ENCODE data around the gene MAD1L1. TPM values are rescaled to one million over a fixed set of nuclear protein-coding genes. Genes with fewer than 3 reads are reported as not detected.

Gene MAD1L1
- total and polyA plus RNA-seq, 2 donors (not counting 3 experiments of a cell fraction or from before 2014, with no cell fraction given): 34.1 to 42.3 TPM

DNA sequence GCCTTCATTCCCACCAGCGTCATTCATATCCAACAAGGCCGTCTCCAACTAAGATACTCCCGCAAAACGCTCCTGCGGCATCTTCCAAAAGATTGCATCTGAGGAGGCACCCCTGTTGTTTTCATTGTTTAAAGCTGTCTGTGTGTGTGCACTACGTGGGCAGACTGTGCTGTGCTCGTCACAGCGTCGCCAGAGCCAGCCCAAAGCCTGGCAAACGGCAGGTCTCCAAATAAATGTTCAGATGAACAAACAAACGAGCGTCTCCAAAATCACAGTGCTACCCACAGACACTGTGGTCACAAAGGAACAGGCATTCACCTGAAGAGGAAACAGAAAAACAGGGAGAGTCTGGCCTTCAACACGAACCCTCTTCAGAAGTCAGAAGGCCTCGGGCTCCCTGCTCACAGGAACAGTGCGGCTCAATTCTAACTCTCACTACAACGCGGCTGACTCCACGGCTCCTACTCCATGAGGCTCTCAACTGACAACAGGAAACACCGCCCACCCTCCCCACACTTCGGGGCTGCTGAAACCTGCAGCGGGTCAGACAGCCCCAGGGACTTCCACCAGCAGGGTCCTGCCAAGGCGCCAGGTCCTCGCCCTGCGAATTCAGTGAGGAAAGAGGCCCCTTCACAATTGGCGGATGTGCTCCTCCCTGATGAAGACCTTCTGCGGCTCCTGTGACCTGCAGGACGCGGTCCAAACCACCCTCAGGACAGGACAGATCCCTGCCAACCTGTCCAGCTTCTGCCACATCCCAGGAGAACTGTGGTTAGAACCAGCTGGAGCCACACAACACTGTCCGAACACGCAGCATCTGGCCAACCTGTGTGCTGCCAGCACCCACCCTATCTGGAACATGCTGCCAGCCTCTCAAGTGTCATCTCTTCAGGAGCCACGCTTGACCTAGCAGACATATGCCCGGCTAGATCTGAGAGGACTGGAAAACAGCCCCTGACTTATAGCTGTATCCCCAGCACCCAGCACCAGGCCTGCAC lies 36.1 kb downstream of the MAD1L1 start:
- FAIRE-seq: no peak
- Histone ChIP-seq H3K4me3 (replicated peaks in 1 of 3; ENCODE audit: insufficient read depth in 1 of 3, low read depth in 1 of 3, low read length in 3 of 3) (no peak overlapping the region), H3K27me3 (ENCODE audit: control insufficient read depth in 2 of 2, insufficient read depth in 2 of 2, low read length in 2 of 2) (no peaks in the 10 kb centered on the region), H3K27ac (ENCODE audit: insufficient read depth, low read depth, low read length) (no peak overlapping the region), H3K4me2 (ENCODE audit: insufficient read depth, low read length) (no peak overlapping the region), H3K36me3 (ENCODE audit: control insufficient read depth in 2 of 2, extremely low read depth in 1 of 2, insufficient read depth in 2 of 2, low read length in 2 of 2) (peaks cover 0 to 12% of the 10 kb centered on the region in 2 experiments), H3K4me1 (ENCODE audit: control insufficient read depth, extremely low read depth, insufficient read depth, low read length) (no peaks in the 10 kb centered on the region), H2AFZ (ENCODE audit: low read depth, low read length) (no peak overlapping the region), H3K79me2 (ENCODE audit: control insufficient read depth, insufficient read depth, low read length) (no peaks in the 10 kb centered on the region), H3K9ac (replicated peaks; ENCODE audit: extremely low read depth, insufficient read depth, low read length) (no peak overlapping the region), H4K20me1 (replicated peaks; ENCODE audit: control insufficient read depth, extremely low read depth, insufficient read depth, low read length) (no peaks in the 10 kb centered on the region), H3K9me3 (replicated peaks; ENCODE audit: control insufficient read depth, insufficient read depth, low read length) (no peaks in the 10 kb centered on the region), H3K9me1 (replicated peaks; ENCODE audit: control insufficient read depth, extremely low read depth, insufficient read depth, low read length) (no peaks in the 10 kb centered on the region)
- no TSS peak for BruUV-seq (replicated peaks)
- TF ChIP-seq GATA2 (IDR thresholded peaks at IDR 0.05; ENCODE audit: insufficient read depth, insufficient read length, low read depth, low read length) (no peak), EZH2 (IDR thresholded peaks at IDR 0.05; ENCODE audit: borderline replicate concordance, low read depth, low read length, severe bottlenecking) (no peak), JUN (IDR thresholded peaks at IDR 0.05; ENCODE audit: borderline replicate concordance, insufficient read depth, insufficient read length, low read depth) (no peak), MYC (IDR thresholded peaks at IDR 0.05; ENCODE audit: low read depth, low read length) (no peak), POLR2AphosphoS5 (IDR thresholded peaks at IDR 0.05; ENCODE audit: insufficient read depth, low read depth, low read length) (no peak), FOS (IDR thresholded peaks at IDR 0.05; ENCODE audit: borderline replicate concordance, insufficient read depth, low read length) (no peak), POLR2A (IDR thresholded peaks at IDR 0.05; ENCODE audit: low read depth, low read length) (no peak)
- TF ChIP-seq, protein P1, sequence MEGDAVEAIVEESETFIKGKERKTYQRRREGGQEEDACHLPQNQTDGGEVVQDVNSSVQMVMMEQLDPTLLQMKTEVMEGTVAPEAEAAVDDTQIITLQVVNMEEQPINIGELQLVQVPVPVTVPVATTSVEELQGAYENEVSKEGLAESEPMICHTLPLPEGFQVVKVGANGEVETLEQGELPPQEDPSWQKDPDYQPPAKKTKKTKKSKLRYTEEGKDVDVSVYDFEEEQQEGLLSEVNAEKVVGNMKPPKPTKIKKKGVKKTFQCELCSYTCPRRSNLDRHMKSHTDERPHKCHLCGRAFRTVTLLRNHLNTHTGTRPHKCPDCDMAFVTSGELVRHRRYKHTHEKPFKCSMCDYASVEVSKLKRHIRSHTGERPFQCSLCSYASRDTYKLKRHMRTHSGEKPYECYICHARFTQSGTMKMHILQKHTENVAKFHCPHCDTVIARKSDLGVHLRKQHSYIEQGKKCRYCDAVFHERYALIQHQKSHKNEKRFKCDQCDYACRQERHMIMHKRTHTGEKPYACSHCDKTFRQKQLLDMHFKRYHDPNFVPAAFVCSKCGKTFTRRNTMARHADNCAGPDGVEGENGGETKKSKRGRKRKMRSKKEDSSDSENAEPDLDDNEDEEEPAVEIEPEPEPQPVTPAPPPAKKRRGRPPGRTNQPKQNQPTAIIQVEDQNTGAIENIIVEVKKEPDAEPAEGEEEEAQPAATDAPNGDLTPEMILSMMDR (IDR thresholded peaks at IDR 0.05; ENCODE audit: extremely low read depth in 1 of 2, insufficient read depth in 1 of 2, low read depth in 1 of 2, low read length in 2 of 2): no peak
- TF ChIP-seq, protein P2, sequence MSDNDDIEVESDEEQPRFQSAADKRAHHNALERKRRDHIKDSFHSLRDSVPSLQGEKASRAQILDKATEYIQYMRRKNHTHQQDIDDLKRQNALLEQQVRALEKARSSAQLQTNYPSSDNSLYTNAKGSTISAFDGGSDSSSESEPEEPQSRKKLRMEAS (IDR thresholded peaks at IDR 0.05; ENCODE audit: insufficient read depth, insufficient read length): no peak
- dilution Hi-C loops (cut with MboI; ENCODE audit: extremely low pct_ligation_motif_present, low sequenced_read_pairs): no loop called here
- POLR2A ChIA-PET: no interaction called here
- CTCF ChIA-PET: no interaction called here
- no peak for DNase-seq (ENCODE audit: low read depth, low spot score)
- intact Hi-C loops (cut with micrococcal nuclease): no loop called here
